Endothelial cell of umbilical vein (primary cell): ENCODE data around the gene RHOV. TPM values are rescaled to one million over a fixed set of nuclear protein-coding genes. Genes with fewer than 3 reads are reported as not detected.

Source experiments
- BruUV-seq: library from RNA; stranded (reverse); fragments of 400-500 nt; replicated peaks from 2 replicates; lab custom pipeline; 2021; lab: Mats Ljungman, UMichigan
- CTCF ChIA-PET: fragments of 300-600, 350-600 bp; sonication (Branson Sonifier 250); formaldehyde crosslinking; loops from one replicate; lab custom pipeline; 2021; ENCODE audit warnings: antibody characterized with exemption, inconsistent platforms; lab: Charles Lee
- POLR2A ChIA-PET: fragments of 300-600, 350-600 bp; sonication (Branson Sonifier 250); formaldehyde crosslinking; loops from one replicate; lab custom pipeline; 2021; ENCODE audit warnings: antibody characterized with exemption, inconsistent platforms; lab: Charles Lee
- DNase-seq: peaks from one replicate; pipeline ENCODE4 v3.0.0-alpha.2; 2011; ENCODE audit warnings: low read depth, low spot score
- FAIRE-seq: peaks from 2 replicates; lab custom pipeline; 2011; peaks lifted over from hg19 to GRCh38; lab: Jason Lieb, UNC
- H2AFZ ChIP-seq: 2 replicates; pipeline ENCODE4 v1.6.0; 2012; ENCODE audit warnings: low read depth, low read length, control low read depth, inconsistent platforms
- H3K27ac ChIP-seq: 2 replicates; pipeline ENCODE4 v1.5.1; 2011; ENCODE audit warnings: low read depth, mild to moderate bottlenecking, control low read depth, low read length, moderate library complexity; ENCODE audit not compliant: insufficient read depth
- H3K27me3 ChIP-seq, 2 experiments: 2 replicates each; pipeline versions ENCODE4 v1.6.0 to v1.6.1; 2011; ENCODE audit warnings: low read length in 2 of 2, mixed read lengths in 1 of 2; ENCODE audit not compliant: control insufficient read depth in 2 of 2, insufficient read depth in 2 of 2
- H3K36me3 ChIP-seq, 2 experiments: 2 replicates in 1 of 2; 3 replicates in 1 of 2; pipeline ENCODE4 v1.5.1; 2011; ENCODE audit warnings: low read length in 2 of 2, mild to moderate bottlenecking in 1 of 2, moderate library complexity in 1 of 2; ENCODE audit not compliant: control insufficient read depth in 2 of 2, insufficient read depth in 2 of 2; ENCODE audit errors: extremely low read depth in 1 of 2
- H3K4me1 ChIP-seq: 3 replicates; pipeline ENCODE4 v1.5.1; 2011; ENCODE audit warnings: mild to moderate bottlenecking, low read length; ENCODE audit not compliant: control insufficient read depth, insufficient read depth; ENCODE audit errors: extremely low read depth
- H3K4me2 ChIP-seq: 2 replicates; pipeline ENCODE4 v1.6.1; 2011; ENCODE audit warnings: low read length, control low read depth, mixed read lengths; ENCODE audit not compliant: insufficient read depth
- H3K4me3 ChIP-seq, 3 experiments: fragments of 200-600 bp in 1 of 3; sonication (generic), shearing (Covaris generic) in 1 of 3; replicated peaks in 1 of 3; 2 replicates each; pipeline ENCODE4 v1.5.1; 2011 to 2016; ENCODE audit warnings: control low read depth in 3 of 3, low read length in 3 of 3, mild to moderate bottlenecking in 2 of 3, inconsistent platforms in 1 of 3, low read depth in 1 of 3, moderate library complexity in 1 of 3; ENCODE audit not compliant: insufficient read depth in 1 of 3
- H3K79me2 ChIP-seq: 2 replicates; pipeline ENCODE4 v1.6.0; 2012; ENCODE audit warnings: low read length, inconsistent platforms; ENCODE audit not compliant: control insufficient read depth, insufficient read depth
- H3K9ac ChIP-seq: replicated peaks from 2 replicates; pipeline ENCODE3; 2011; ENCODE audit warnings: low read length, control low read depth; ENCODE audit not compliant: insufficient read depth; ENCODE audit errors: extremely low read depth
- H3K9me1 ChIP-seq: replicated peaks from 3 replicates; pipeline ENCODE4 v1.6.0; 2011; ENCODE audit warnings: mild to moderate bottlenecking, low read length; ENCODE audit not compliant: control insufficient read depth, insufficient read depth; ENCODE audit errors: extremely low read depth
- H3K9me3 ChIP-seq: replicated peaks from 2 replicates; pipeline ENCODE4 v1.5.1; 2012; ENCODE audit warnings: low read length, inconsistent platforms; ENCODE audit not compliant: control insufficient read depth, insufficient read depth
- H4K20me1 ChIP-seq: replicated peaks from 2 replicates; pipeline ENCODE3; 2011; ENCODE audit warnings: mild to moderate bottlenecking, low read length; ENCODE audit not compliant: control insufficient read depth, insufficient read depth; ENCODE audit errors: extremely low read depth
- CTCF ChIP-seq, 2 donors: IDR thresholded peaks; 1 replicate in 1 of 2; 2 replicates in 1 of 2; pipeline ENCODE4 v1.5.1; 2011; ENCODE audit warnings: low read length in 2 of 2, mild to moderate bottlenecking in 2 of 2, moderate library complexity in 2 of 2, control low read depth in 1 of 2, inconsistent platforms in 1 of 2, low read depth in 1 of 2; ENCODE audit not compliant: insufficient read depth in 1 of 2; ENCODE audit errors: extremely low read depth in 1 of 2
- EZH2 ChIP-seq: IDR thresholded peaks from 2 replicates; pipeline ENCODE4 v1.6.1; 2012; ENCODE audit warnings: borderline replicate concordance, low read depth, mild to moderate bottlenecking, moderate library complexity, low read length, inconsistent platforms; ENCODE audit not compliant: severe bottlenecking
- GATA2 ChIP-seq: IDR thresholded peaks from 2 replicates; pipeline ENCODE4 v1.7.0; 2011; ENCODE audit warnings: low read depth, mild to moderate bottlenecking, moderate library complexity, mixed read lengths, low read length; ENCODE audit not compliant: insufficient read length, insufficient read depth
- MAX ChIP-seq: IDR thresholded peaks from 2 replicates; pipeline ENCODE4 v1.6.1; 2011; ENCODE audit not compliant: insufficient read depth, insufficient read length
- POLR2A ChIP-seq: IDR thresholded peaks from 2 replicates; pipeline ENCODE4 v1.6.1; 2012; ENCODE audit warnings: low read depth, mild to moderate bottlenecking, control low read depth, low read length
- POLR2AphosphoS5 ChIP-seq: IDR thresholded peaks from 2 replicates; pipeline ENCODE4 v1.6.1; 2012; ENCODE audit warnings: low read depth, mild to moderate bottlenecking, control low read depth, low read length, moderate library complexity; ENCODE audit not compliant: insufficient read depth
- dilution Hi-C: fragments of 300-500 bp; cut with MboI; formaldehyde crosslinking; loops from one replicate; pipeline ENCODE4 v1.15.0; 2019; ENCODE audit warnings: low sequenced_read_pairs; ENCODE audit not compliant: extremely low pct_ligation_motif_present
- intact Hi-C: fragments of 100-400 bp; cut with micrococcal nuclease; formaldehyde crosslinking; loops from one replicate; pipeline ENCODE4 v1.10.0; 2022
- polyA plus RNA-seq, 4 experiments: library from polyadenylated mRNA; depleted of rRNA in 3 of 4; stranded (reverse) in 3 of 4; unstranded in 1 of 4; fragments of >200 nt; gene quantifications; 2 replicates each; pipeline versions ENCODE4 v1.2.1 to v1.2.3, GENCODE V29; 2011 to 2012; ENCODE audit warnings: missing spikeins in 1 of 4
- total RNA-seq: library from RNA; stranded (reverse); gene quantifications from 2 replicates; pipeline ENCODE4 v1.2.3, GENCODE V29; 2021

The RHOV gene
- total and polyA plus RNA-seq, 2 donors (not counting 3 experiments of a cell fraction or from before 2014, with no cell fraction given) = 0.15 to 0.20 TPM

DNA sequence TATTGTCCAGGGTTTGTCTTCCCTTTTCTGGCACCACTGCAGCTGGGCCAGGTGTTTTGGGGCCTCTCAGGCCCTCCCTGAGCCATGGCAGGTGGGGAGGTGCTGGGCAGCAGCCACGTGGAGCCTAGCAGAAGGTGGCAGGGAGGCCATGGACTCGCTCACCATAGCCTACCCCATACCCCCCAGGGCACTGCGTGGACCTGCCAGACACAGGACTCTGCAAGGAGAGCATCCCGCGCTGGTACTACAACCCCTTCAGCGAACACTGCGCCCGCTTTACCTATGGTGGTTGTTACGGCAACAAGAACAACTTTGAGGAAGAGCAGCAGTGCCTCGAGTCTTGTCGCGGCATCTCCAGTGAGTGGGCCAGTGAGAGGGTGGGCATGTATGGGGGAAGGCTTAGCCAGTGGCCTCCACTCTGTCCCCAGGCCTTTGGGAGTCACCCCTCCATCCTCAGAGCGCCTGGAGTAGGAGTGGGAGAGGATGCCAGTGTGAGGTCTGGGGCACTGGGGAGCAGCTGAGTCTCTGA lies 18.3 kb downstream of the RHOV start:
- ChIA-PET CTCF (interaction anchor here (1.2 to 7.3 kb wide), 7 partner anchors 11 to 71 kb away, joined by 3 to 251 read pairs (median 12); partner anchors contain the start of genes RHOV and VPS18), POLR2A (interaction anchor here (0.7 kb wide), 1 partner anchor 339 kb away, joined by 3 read pairs; no protein-coding TSS in a partner anchor)
- dilution Hi-C loops (no loop called here), intact Hi-C loops (loop anchor here (5.0 kb wide), 1 partner anchor 167 kb away; no protein-coding TSS in a partner anchor)
- H3K4me3 ChIP-seq = no peak overlapping the region
- H2AFZ ChIP-seq = no peak overlapping the region
- no peaks in the 10 kb centered on the region for H3K9me3 ChIP-seq
- FAIRE-seq (no peak), DNase-seq (no peak)
- no TSS peak for BruUV-seq
- no peaks in the 10 kb centered on the region for H3K27me3 ChIP-seq
- H3K4me1 ChIP-seq = no peaks in the 10 kb centered on the region
- H3K27ac ChIP-seq = no peak overlapping the region
- H3K9me1 ChIP-seq = no peaks in the 10 kb centered on the region
- H3K4me2 ChIP-seq = no peak overlapping the region
- H3K79me2 ChIP-seq = no peaks in the 10 kb centered on the region
- no peaks in the 10 kb centered on the region for H3K36me3 ChIP-seq
- H4K20me1 ChIP-seq = no peaks in the 10 kb centered on the region
- TF ChIP-seq GATA2 (no peak), EZH2 (no peak), POLR2A (no peak), POLR2AphosphoS5 (no peak)
- no peak overlapping the region for H3K9ac ChIP-seq

DNA sequence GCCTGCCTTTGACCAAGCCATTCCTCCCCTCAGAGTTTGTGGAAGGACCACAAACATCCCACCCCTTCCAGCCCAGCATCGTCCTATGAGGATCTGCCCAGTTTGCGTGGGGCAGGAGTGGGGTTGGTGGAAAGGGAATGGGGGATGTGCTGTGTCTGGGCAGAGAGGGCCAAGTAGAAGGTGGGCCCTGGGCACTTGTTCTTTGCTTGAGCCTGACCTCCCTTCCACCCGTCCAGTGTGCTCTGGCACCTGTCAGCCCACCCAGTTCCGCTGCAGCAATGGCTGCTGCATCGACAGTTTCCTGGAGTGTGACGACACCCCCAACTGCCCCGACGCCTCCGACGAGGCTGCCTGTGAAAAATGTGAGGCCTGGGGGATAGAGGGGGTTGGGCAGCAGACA lies 19.9 kb downstream of the RHOV start:
- ChIA-PET CTCF (interaction anchor here (1.3 to 2.3 kb wide), 3 partner anchors 17 to 40 kb away, joined by 3 to 12 read pairs (median 5); partner anchors contain the start of gene VPS18), POLR2A (no interaction called here)
- no peaks in the 10 kb centered on the region for H3K9me1 ChIP-seq
- no peak for TF ChIP-seq MAX
- TF ChIP-seq CTCF (IDR thresholded peaks at IDR 0.05; ENCODE audit: extremely low read depth in 1 of 2, insufficient read depth in 1 of 2, low read depth in 1 of 2, low read length in 2 of 2) = no peak
- H3K4me1 ChIP-seq = no peaks in the 10 kb centered on the region
- no peaks in the 10 kb centered on the region for H3K9me3 ChIP-seq
- no peak overlapping the region for H2AFZ ChIP-seq
- intact Hi-C loops (no loop called here), dilution Hi-C loops (no loop called here)
- DNase-seq (no peak), FAIRE-seq (no peak)
- H3K36me3 ChIP-seq = no peaks in the 10 kb centered on the region
- no peak overlapping the region for H3K9ac ChIP-seq
- H3K79me2 ChIP-seq = no peaks in the 10 kb centered on the region
- H3K27ac ChIP-seq = no peak overlapping the region
- H3K4me3 ChIP-seq = no peak overlapping the region
- no peaks in the 10 kb centered on the region for H3K27me3 ChIP-seq
- H3K4me2 ChIP-seq = no peak overlapping the region
- BruUV-seq = no TSS peak
- H4K20me1 ChIP-seq = no peaks in the 10 kb centered on the region
